Body of pancreas (tissue), 4 donors: ENCODE results near the gene PGD. TPM values are rescaled to one million over a fixed set of nuclear protein-coding genes. Genes with fewer than 3 reads are reported as not detected.

Experiments
- ATAC-seq: fragments of 150-250 bp; one replicate; pipeline ENCODE4 v1.9.1; 2016
- DNase-seq, 4 donors: peaks; one replicate each; pipeline ENCODE4 v3.0.0-alpha.2; 2019
- H3K27ac ChIP-seq, 4 donors: fragments of 200-600 bp; sonication (generic); 1 replicate in 3 of 4; 2 replicates in 1 of 4; pipeline versions ENCODE4 v1.5.1 to v1.6.1; 2016 to 2019; ENCODE audit warnings: mild to moderate bottlenecking in 1 of 4, mixed read lengths in 1 of 4, moderate library complexity in 1 of 4
- H3K27me3 ChIP-seq, 2 donors: fragments of 200-600 bp; sonication (generic); one replicate each; pipeline ENCODE4 v1.6.0; 2016; ENCODE audit warnings: mild to moderate bottlenecking in 1 of 2
- H3K36me3 ChIP-seq, 2 donors: fragments of 200-600 bp; sonication (generic); replicated peaks in 1 of 2; 2 replicates each; pipeline ENCODE4 v1.5.1; 2016; ENCODE audit warnings: low read depth in 2 of 2; ENCODE audit not compliant: insufficient read depth in 1 of 2
- H3K4me1 ChIP-seq: fragments of 200-600 bp; sonication (generic); one replicate; pipeline ENCODE4 v1.6.0; 2016
- H3K4me3 ChIP-seq, 2 donors: fragments of 200-600 bp; sonication (generic); 1 replicate in 1 of 2; 2 replicates in 1 of 2; pipeline ENCODE4 v1.5.1; 2016 to 2019
- H3K9me3 ChIP-seq, 3 donors: fragments of 200-600 bp; sonication (generic); 1 replicate in 2 of 3; 2 replicates in 1 of 3; pipeline ENCODE4 v1.5.1; 2016
- POLR2A ChIP-seq, 3 donors: fragments of 450-650 bp; IDR thresholded peaks; one replicate each; pipeline ENCODE4 v1.6.1; 2016; ENCODE audit warnings: antibody characterized with exemption in 3 of 3, mild to moderate bottlenecking in 2 of 3
- WGBS, 2 donors: methylation state at CpG; one replicate each; pipeline ENCODE4 v1.1.5; 2017; 5-methylcytosine and 5-hydroxymethylcytosine counted together
- intact Hi-C: fragments of 100-400 bp; cut with DNase I; formaldehyde crosslinking; loops from one replicate; pipeline ENCODE4 v1.15.1; 2023
- total RNA-seq, 2 donors: library from RNA; depleted of rRNA; stranded (reverse); fragments of >200 nt; gene quantifications; one replicate each; pipeline ENCODE4 v1.1.0, GENCODE V29; 2016
- TF ChIP-seq, protein P1 (sequence below), 7 experiments: fragments of 450-650 bp in 4 of 7; fragments of 200-600 bp in 3 of 7; sonication (generic) in 3 of 7; IDR thresholded peaks; one replicate each; pipeline ENCODE4 v1.5.1; 2016 to 2019; ENCODE audit warnings: antibody characterized with exemption in 7 of 7

Gene PGD
- total RNA-seq, 2 donors from 2014 or later = 46.7 to 61.3 TPM

DNA sequence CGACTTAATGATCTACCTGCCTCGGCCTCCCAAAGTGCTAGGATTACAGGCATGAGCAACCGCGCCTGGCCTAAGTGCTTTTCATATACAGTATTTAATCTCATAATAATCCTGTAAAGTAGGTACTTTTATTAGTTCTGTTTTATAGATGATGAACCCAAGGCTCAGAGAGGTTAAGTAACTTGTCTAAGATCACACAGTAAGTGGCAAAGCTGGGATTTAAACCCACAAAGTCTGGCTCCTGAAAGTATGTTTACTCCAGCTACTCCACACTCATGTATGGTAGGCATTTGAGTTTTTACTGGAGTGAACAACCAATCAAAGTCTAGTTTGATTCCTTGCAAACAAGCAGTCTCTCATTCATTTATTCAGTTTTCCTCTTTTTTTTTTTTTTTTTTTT is 71.2 kb downstream of the PGD start:
- ATAC-seq (no peak), DNase-seq (no peak)
- 93 to 94% methylated on average over 4 of the region's 4 CpGs for WGBS, 2 donors
- Histone ChIP-seq H3K27ac (no peak overlapping the region), H3K4me3 (no peak overlapping the region), H3K36me3 (peaks cover 0 to 10% of the 10 kb centered on the region in 2 donors), H3K9me3 (no peaks in the 10 kb centered on the region), H3K4me1 (peaks cover 17% of the 10 kb centered on the region), H3K27me3 (no peaks in the 10 kb centered on the region)
- TF ChIP-seq, protein P1, sequence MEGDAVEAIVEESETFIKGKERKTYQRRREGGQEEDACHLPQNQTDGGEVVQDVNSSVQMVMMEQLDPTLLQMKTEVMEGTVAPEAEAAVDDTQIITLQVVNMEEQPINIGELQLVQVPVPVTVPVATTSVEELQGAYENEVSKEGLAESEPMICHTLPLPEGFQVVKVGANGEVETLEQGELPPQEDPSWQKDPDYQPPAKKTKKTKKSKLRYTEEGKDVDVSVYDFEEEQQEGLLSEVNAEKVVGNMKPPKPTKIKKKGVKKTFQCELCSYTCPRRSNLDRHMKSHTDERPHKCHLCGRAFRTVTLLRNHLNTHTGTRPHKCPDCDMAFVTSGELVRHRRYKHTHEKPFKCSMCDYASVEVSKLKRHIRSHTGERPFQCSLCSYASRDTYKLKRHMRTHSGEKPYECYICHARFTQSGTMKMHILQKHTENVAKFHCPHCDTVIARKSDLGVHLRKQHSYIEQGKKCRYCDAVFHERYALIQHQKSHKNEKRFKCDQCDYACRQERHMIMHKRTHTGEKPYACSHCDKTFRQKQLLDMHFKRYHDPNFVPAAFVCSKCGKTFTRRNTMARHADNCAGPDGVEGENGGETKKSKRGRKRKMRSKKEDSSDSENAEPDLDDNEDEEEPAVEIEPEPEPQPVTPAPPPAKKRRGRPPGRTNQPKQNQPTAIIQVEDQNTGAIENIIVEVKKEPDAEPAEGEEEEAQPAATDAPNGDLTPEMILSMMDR (IDR thresholded peaks at IDR 0.05) = no peak
- TF ChIP-seq POLR2A (IDR thresholded peaks at IDR 0.05) = no peak
- intact Hi-C loops = no loop called here

Other genes starting within 250 kb of the PGD start
- 10 to 100 TPM; 39.2 to 46.8 TPM for gene KIF1B, start 188.5 kb upstream of the PGD start, total RNA-seq
- gene CENPS, start 31.4 kb downstream of the PGD start, total RNA-seq = 10 to 100 TPM in 1 of 2 donors, 1 to 10 TPM in 1; 8.2 to 11.4 TPM
- gene CORT, start 51.0 kb downstream of the PGD start, total RNA-seq = not detected
- 10 to 100 TPM; 13.5 TPM for gene DFFA, start 73.5 kb downstream of the PGD start, total RNA-seq
- gene PEX14, start 75.9 kb downstream of the PGD start, total RNA-seq = 1 to 10 TPM; 8.6 to 8.8 TPM